ENCODE data around the gene DNAJC10.

DNAJC10 gene

DNA sequence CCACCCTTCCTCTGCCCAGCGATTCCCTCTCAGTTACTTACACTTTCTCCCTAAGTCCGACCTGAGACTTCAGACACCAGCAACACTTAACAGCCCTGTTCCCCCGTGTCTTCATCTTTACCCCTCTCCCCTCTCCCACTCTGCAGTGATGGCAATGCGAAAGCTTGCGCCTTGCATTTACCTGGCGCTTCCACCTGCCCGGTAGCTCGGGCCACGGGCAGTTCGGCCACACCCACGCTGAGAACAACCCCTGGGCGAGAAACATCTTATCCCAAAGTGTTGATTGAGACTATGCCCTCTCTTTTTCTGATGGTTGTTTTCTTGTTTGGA is 558 bp downstream of the DNAJC10 start:
- no peaks in the 10 kb centered on the region for H3F3A ChIP-seq (ENCODE audit: low read depth)
- H3K4me1 ChIP-seq (ENCODE audit: insufficient read depth, low read length, poor library complexity, severe bottlenecking): peaks cover 35% of the 10 kb centered on the region
- H4K20me1 ChIP-seq (ENCODE audit: insufficient read depth, low read length, poor library complexity, severe bottlenecking): peaks cover 5% of the 10 kb centered on the region
- H3K4me3 ChIP-seq (ENCODE audit: low read length, poor library complexity, severe bottlenecking): peak overlapping the region; percentile 91
- H3K4me2 ChIP-seq (ENCODE audit: low read depth, low read length, poor library complexity, severe bottlenecking): peak overlapping the region; percentile 82
- H3K36me3 ChIP-seq (ENCODE audit: insufficient read depth, low read length): no peaks in the 10 kb centered on the region
- TF ChIP-seq, protein P1, sequence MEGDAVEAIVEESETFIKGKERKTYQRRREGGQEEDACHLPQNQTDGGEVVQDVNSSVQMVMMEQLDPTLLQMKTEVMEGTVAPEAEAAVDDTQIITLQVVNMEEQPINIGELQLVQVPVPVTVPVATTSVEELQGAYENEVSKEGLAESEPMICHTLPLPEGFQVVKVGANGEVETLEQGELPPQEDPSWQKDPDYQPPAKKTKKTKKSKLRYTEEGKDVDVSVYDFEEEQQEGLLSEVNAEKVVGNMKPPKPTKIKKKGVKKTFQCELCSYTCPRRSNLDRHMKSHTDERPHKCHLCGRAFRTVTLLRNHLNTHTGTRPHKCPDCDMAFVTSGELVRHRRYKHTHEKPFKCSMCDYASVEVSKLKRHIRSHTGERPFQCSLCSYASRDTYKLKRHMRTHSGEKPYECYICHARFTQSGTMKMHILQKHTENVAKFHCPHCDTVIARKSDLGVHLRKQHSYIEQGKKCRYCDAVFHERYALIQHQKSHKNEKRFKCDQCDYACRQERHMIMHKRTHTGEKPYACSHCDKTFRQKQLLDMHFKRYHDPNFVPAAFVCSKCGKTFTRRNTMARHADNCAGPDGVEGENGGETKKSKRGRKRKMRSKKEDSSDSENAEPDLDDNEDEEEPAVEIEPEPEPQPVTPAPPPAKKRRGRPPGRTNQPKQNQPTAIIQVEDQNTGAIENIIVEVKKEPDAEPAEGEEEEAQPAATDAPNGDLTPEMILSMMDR (conservative IDR thresholded peaks at IDR 0.05; ENCODE audit: low read length): no peak
- TF ChIP-seq EZH2phosphoT487 (IDR thresholded peaks at IDR 0.05; ENCODE audit: borderline replicate concordance): no peak
- H3K9me3 ChIP-seq (ENCODE audit: insufficient read depth, low read depth, low read length): no peaks in the 10 kb centered on the region
- H3K9ac ChIP-seq (ENCODE audit: low read depth, low read length, poor library complexity, severe bottlenecking): peak overlapping the region; percentile 78
- H2AFZ ChIP-seq (ENCODE audit: low read length): peak overlapping the region; percentile 95
- H3K27me3 ChIP-seq (ENCODE audit: insufficient read depth, low read length, poor library complexity, severe bottlenecking): no peaks in the 10 kb centered on the region
- no peaks in the 10 kb centered on the region for H3K9me2 ChIP-seq (replicated peaks; ENCODE audit: low read depth, low read length)
- H3K79me2 ChIP-seq (ENCODE audit: insufficient read depth, low read length): peaks cover 16% of the 10 kb centered on the region; the same call in 1 of the 2 replicates

DNA sequence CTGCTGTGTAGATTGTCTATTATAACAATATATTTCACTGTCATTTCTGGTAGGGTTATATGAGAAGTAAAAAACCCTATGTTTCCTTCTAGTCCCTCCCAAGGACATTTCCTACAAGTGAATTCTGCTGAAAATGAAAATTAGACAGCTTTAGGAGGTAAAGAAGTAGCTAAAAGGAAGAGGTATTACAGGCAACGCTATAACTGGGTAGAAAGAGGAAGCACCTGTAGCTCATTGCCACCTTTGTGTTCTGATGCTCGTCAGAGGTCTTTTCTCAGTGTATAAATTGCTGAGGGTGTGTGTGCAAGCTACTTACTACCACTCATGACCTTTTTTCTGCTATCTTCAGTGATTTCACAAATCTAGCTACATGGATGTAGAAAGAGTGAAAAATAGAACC is 1.4 kb downstream of the DNAJC10 start:
- Histone ChIP-seq H3K4me3 (ENCODE audit: low read length, poor library complexity, severe bottlenecking) (peak overlapping the region; percentile 91), H3F3A (ENCODE audit: low read depth) (no peaks in the 10 kb centered on the region), H3K27me3 (ENCODE audit: insufficient read depth, low read length, poor library complexity, severe bottlenecking) (no peaks in the 10 kb centered on the region), H2AFZ (ENCODE audit: low read length) (no peak overlapping the region), H3K79me2 (ENCODE audit: insufficient read depth, low read length) (peaks cover 16% of the 10 kb centered on the region; the same call in 1 of the 2 replicates), H3K4me2 (ENCODE audit: low read depth, low read length, poor library complexity, severe bottlenecking) (peak overlapping the region; percentile 82), H3K9me2 (replicated peaks; ENCODE audit: low read depth, low read length) (no peaks in the 10 kb centered on the region), H3K9me3 (ENCODE audit: insufficient read depth, low read depth, low read length) (no peaks in the 10 kb centered on the region), H3K4me1 (ENCODE audit: insufficient read depth, low read length, poor library complexity, severe bottlenecking) (peaks cover 35% of the 10 kb centered on the region), H4K20me1 (ENCODE audit: insufficient read depth, low read length, poor library complexity, severe bottlenecking) (peaks cover 5% of the 10 kb centered on the region), H3K36me3 (ENCODE audit: insufficient read depth, low read length) (no peaks in the 10 kb centered on the region), H3K9ac (ENCODE audit: low read depth, low read length, poor library complexity, severe bottlenecking) (peak overlapping the region; percentile 78)
- no peak for TF ChIP-seq EZH2phosphoT487 (IDR thresholded peaks at IDR 0.05; ENCODE audit: borderline replicate concordance)
- TF ChIP-seq, protein P1 (conservative IDR thresholded peaks at IDR 0.05; ENCODE audit: low read length): no peak

DNA sequence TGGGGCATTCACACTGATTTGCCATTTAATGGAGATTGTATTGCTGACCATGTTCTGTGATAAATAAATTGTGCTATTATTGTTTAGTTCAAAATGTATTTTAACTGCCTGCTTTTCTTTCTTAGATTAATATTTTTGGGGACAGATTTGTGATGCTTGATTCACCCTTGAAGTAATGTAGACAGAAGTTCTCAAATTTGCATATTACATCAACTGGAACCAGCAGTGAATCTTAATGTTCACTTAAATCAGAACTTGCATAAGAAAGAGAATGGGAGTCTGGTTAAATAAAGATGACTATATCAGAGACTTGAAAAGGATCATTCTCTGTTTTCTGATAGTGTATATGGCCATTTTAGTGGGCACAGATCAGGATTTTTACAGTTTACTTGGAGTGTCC is 1.8 kb downstream of the DNAJC10 start:
- Histone ChIP-seq H3K4me3 (ENCODE audit: low read length, poor library complexity, severe bottlenecking) (peak overlapping the region; percentile 91), H3K79me2 (ENCODE audit: insufficient read depth, low read length) (peaks cover 16% of the 10 kb centered on the region; the same call in 1 of the 2 replicates), H3K9ac (ENCODE audit: low read depth, low read length, poor library complexity, severe bottlenecking) (no peak overlapping the region), H2AFZ (ENCODE audit: low read length) (no peak overlapping the region), H3K36me3 (ENCODE audit: insufficient read depth, low read length) (no peaks in the 10 kb centered on the region), H3K9me2 (replicated peaks; ENCODE audit: low read depth, low read length) (no peaks in the 10 kb centered on the region), H4K20me1 (ENCODE audit: insufficient read depth, low read length, poor library complexity, severe bottlenecking) (peaks cover 5% of the 10 kb centered on the region), H3K4me1 (ENCODE audit: insufficient read depth, low read length, poor library complexity, severe bottlenecking) (peaks cover 35% of the 10 kb centered on the region), H3F3A (ENCODE audit: low read depth) (no peaks in the 10 kb centered on the region), H3K27me3 (ENCODE audit: insufficient read depth, low read length, poor library complexity, severe bottlenecking) (no peaks in the 10 kb centered on the region), H3K4me2 (ENCODE audit: low read depth, low read length, poor library complexity, severe bottlenecking) (peak overlapping the region; percentile 82), H3K9me3 (ENCODE audit: insufficient read depth, low read depth, low read length) (no peaks in the 10 kb centered on the region)
- TF ChIP-seq, protein P1 (conservative IDR thresholded peaks at IDR 0.05; ENCODE audit: low read length): no peak
- TF ChIP-seq EZH2phosphoT487 (IDR thresholded peaks at IDR 0.05; ENCODE audit: borderline replicate concordance): no peak
